Activated CD4-positive, alpha-beta memory T cell treated with anti-CD3 and anti-CD28 coated beads for 36 hours (primary cell): ENCODE results near the gene PASK. TPM values are rescaled to one million over a fixed set of nuclear protein-coding genes. Genes with fewer than 3 reads are reported as not detected.
"Not testable (repeated sequence)": the region's sequence is repeated elsewhere in the genome, so short reads cannot be mapped to it uniquely, and the experiment has no call there.

ENCODE experiments used
- CTCF ChIA-PET: fragments of 350-600 bp; sonication (Branson Sonifier 250); formaldehyde crosslinking; loops from one replicate; lab custom pipeline; 2021; ENCODE audit warnings: antibody characterized with exemption, inconsistent platforms; lab: Charles Lee
- POLR2A ChIA-PET: fragments of 350-600 bp; sonication (Branson Sonifier 250); formaldehyde crosslinking; loops from one replicate; lab custom pipeline; 2021; ENCODE audit warnings: antibody characterized with exemption; lab: Charles Lee
- DNase-seq: peaks from one replicate; pipeline ENCODE4 v3.0.0-alpha.2; 2020
- H3K27ac Mint-ChIP-seq: one replicate; pipeline ENCODE4 v1.8.0; 2021; ENCODE audit warnings: mixed read lengths
- H3K27me3 Mint-ChIP-seq: one replicate; pipeline ENCODE4 v1.8.0; 2021; ENCODE audit warnings: mixed read lengths
- H3K36me3 Mint-ChIP-seq: one replicate; pipeline ENCODE4 v1.8.0; 2021; ENCODE audit warnings: mixed read lengths
- H3K4me1 Mint-ChIP-seq: one replicate; pipeline ENCODE4 v1.8.0; 2021; ENCODE audit warnings: low read depth, mixed read lengths
- H3K4me3 Mint-ChIP-seq: one replicate; pipeline ENCODE4 v1.8.0; 2021; ENCODE audit warnings: mild to moderate bottlenecking, mixed read lengths
- H3K9me3 Mint-ChIP-seq: one replicate; pipeline ENCODE4 v1.8.0; 2021; ENCODE audit warnings: mixed read lengths
- intact Hi-C: fragments of 100-400 bp; cut with micrococcal nuclease; formaldehyde crosslinking; loops from one replicate; pipeline ENCODE4 v1.15.1; 2023
- total RNA-seq, 2 experiments: library from RNA; stranded (reverse); gene quantifications; one replicate each; pipeline ENCODE4 v1.2.3, GENCODE V29; 2021

PASK gene
- 100 to 1,000 TPM in 1 of 2 experiments, 10 to 100 TPM in 1; 86.1 to 100 TPM for total RNA-seq

DNA sequence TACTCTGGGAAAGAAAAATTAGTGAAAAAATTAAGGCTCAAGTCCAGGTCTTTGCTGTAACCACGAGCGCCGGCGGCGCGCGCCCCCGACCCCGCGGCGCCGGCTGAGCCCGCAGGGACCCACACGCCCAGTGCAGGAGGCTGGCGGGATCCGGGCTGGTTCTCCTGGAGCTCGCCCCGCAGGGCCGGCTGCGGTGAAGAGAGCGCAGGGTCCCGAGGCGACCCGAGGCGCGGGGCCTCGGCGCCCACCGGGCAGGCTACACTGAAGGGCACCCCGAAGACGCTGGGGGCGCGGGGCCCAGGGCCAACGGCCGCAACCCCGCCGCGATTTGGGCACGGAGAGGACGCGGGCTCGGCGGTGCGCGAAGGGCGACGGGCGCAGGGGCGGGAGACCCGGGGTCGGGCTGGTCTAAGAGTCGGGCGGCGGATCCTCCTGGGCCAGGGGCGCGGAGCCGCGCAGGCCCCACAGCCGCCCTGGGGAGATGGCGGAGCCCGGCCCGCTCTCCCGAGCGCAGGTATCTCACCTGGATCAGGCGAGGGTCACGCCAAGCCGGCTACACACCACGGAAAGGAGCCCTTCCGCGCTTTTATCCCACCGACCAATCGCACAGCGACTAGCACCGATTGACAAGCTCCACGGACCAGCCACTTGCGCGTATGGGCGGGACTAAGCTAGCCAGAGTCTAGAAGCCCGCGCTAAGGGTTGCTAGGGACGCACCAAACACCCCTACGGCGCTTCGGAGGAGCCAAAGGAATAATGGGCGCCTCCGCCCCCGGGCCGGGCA lies at the start of gene PASK:
Gene PASK (minus strand): TSS at position 582 of the 784 bp plus-strand sequence. CDS start 6,440 bp downstream, outside the sequence.
- Mint-ChIP-seq H3K9me3 (no peaks in the 10 kb centered on the region), H3K36me3 (peaks cover 9% of the 10 kb centered on the region)
- POLR2A ChIA-PET: interaction anchor here (0.7 to 4.4 kb wide), 12 partner anchors 11 to 588 kb away, joined by 3 to 28 read pairs (median 3); partner anchors contain the start of genes DUSP28 and MTERF4

DNA sequence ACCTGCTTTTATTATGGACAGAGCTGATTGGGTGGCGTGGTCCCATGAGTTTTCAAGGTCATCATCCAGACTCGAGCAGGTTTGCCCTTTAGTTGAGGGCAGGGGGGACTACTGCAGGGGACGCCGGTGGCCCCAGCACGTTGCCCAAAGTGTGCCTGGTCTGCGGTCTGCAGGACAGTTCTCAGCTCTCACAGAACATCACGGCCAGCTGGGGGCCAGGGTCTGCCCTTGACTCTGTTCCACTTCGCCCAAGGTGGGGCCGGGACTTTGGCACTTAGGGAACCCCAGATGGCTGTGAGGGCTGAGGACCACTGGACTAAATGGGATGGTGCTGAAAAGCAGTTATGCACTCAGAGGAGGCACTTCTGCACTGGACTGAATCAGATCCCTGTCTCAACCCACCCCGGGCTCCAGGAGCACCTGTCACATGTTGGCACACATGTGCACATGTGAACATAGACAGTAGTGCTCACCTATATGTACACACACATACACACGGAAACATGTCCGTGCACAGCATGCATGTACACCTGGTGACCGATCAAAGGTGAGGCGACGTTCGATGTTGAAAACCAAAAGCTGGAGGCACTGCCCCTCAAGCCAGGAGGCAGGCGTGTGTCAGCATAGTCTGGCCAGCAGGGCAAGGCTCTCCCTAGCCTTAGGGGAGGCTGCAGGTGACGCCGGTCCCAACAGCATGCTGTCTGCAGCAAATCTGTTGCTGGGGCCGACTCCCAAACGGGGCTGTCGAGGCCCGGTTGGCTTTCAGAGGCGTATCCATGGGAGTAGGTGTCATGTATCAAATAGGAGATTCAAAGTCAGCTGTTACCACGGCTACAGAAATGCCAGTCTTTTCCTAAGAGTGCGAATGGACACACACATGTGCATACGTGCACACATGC lies 49.4 kb upstream of the PASK start:
- no peak for DNase-seq
- intact Hi-C loops: no loop called here

More for the DNA sequence above, at the start of gene PASK:
- no peaks in the 10 kb centered on the region for H3K27me3 Mint-ChIP-seq
- intact Hi-C loops: loop anchor here (2.0 to 5.0 kb wide), 5 partner anchors 22 to 358 kb away; partner anchors contain the start of genes MTERF4 and STK25
- peak; percentile 97 for DNase-seq
- CTCF ChIA-PET: interaction anchor here (0.8 to 3.6 kb wide), 6 partner anchors 9 to 488 kb away, joined by 3 to 30 read pairs (median 4); partner anchors contain the start of gene ATG4B
- peak within 1 kb of the TSS; percentile 93 for H3K4me3 Mint-ChIP-seq
- H3K4me1 Mint-ChIP-seq: peaks cover 50% of the 10 kb centered on the region
- H3K27ac Mint-ChIP-seq: peak within 1 kb of the TSS; percentile 86

DNA sequence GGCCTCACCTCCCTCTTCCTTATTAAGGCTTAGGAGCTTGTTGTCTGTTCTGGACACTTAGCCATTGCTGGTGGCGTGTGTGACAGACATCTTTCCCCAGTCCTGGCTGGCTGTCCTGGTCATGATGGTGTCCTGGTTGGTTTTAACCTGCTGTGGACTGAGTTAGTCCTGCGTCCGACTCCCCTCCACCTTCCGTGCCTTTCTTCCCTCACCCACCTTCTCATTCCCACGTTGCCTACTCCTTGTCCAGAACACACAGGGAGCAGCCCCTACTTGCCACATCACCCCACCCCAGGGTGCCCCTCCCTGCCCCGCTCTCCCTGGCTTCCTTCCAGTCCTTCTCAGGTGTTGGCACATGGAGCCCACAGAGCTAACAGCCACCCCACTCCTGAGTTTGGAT lies 48.7 kb upstream of the PASK start:
- Mint-ChIP-seq H3K4me3 (no peak overlapping the region), H3K27me3 (no peaks in the 10 kb centered on the region), H3K36me3 (no peaks in the 10 kb centered on the region), H3K27ac (no peak overlapping the region), H3K4me1 (no peaks in the 10 kb centered on the region), H3K9me3 (no peaks in the 10 kb centered on the region)
- POLR2A ChIA-PET: no interaction called here
- intact Hi-C loops: no loop called here
- no peak for DNase-seq
- CTCF ChIA-PET: no interaction called here

More for the DNA sequence above, 49.4 kb upstream of the PASK start:
- ChIA-PET POLR2A (no interaction called here), CTCF (no interaction called here)
- Mint-ChIP-seq H3K4me1 (no peaks in the 10 kb centered on the region), H3K36me3 (no peaks in the 10 kb centered on the region), H3K27ac (no peak overlapping the region), H3K4me3 (no peak overlapping the region), H3K27me3 (no peaks in the 10 kb centered on the region), H3K9me3 (no peaks in the 10 kb centered on the region)

DNA sequence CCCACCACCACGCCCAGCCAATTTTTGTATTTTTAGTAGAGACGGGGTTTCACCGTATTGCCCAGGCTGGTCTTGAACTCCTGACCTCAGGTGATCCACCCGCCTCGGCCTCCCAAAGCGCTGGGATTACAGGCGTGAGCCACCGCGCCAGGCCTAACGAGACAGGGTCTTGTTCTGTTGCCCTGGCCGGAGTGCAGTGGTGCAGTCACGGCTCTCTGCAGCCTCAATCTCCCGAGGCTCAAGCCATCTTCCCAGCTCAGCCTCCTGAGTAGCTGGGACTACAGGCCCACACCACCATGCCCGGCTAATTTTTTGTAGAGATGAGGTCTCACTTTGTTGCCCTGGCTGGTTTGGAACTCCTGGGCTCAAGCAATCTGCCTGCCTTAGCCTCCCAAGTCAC lies 48.0 kb upstream of the PASK start:
- CTCF ChIA-PET: not testable (repeated sequence)

DNA sequence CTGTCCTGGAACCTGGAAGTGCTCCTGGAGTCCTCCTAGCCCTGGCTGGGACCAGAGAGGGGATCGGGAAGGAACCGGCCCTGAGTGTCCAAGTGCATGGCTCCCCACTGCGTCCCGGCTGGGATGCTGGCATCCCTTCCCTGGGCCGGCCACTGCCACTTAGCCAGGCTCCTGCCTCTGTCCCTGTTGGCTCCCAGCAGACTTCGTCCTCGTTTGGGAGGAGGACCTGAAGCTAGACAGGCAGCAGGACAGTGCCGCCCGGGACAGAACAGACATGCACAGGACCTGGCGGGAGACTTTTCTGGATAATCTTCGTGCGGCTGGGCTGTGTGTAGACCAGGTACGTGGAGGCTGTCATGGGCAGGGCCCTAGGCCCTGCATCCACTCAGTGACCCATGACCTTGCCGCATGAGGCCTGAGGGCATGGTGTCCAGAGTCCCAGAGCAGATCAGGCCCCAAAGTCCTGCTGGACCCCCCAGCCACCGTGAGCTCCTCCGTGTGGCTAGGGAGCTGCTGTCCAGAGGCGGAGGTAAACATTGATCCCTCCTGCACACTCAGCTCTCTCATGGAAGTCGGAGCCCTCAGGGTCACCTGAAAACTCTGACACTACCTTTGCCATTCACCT lies 46.3 kb upstream of the PASK start:
- Mint-ChIP-seq H3K27me3 (no peaks in the 10 kb centered on the region), H3K9me3 (no peaks in the 10 kb centered on the region), H3K27ac (no peak overlapping the region), H3K4me3 (no peak overlapping the region), H3K4me1 (no peaks in the 10 kb centered on the region), H3K36me3 (no peaks in the 10 kb centered on the region)
- DNase-seq: no peak
- ChIA-PET POLR2A (no interaction called here), CTCF (no interaction called here)
- intact Hi-C loops: no loop called here

More for the DNA sequence above, 48.0 kb upstream of the PASK start:
- H3K9me3 Mint-ChIP-seq, DNase-seq, H3K27me3 Mint-ChIP-seq, H3K27ac Mint-ChIP-seq, H3K4me1 Mint-ChIP-seq, POLR2A ChIA-PET, H3K4me3 Mint-ChIP-seq, H3K36me3 Mint-ChIP-seq, intact Hi-C loops: not testable (repeated sequence)

DNA sequence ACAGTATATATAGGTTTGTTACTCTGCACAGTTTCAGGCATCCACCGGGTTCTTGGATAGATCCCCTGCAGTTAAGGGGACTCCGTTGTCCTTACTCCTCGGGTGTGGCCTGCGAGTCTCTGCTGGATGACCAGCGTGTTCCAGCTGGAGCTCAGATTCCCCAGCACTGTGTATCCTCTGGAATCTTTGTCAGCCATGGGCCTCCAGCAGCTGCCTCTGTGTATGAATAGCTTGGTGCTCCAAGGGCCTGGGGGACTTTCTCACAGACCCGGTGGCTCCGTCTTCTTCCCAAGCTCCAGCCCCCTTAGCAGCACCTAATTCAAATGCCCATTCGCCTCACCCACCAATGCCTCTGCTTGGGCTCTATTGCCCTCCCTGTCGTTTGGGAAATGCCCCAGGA lies 45.5 kb upstream of the PASK start:
- H3K36me3 Mint-ChIP-seq: no peaks in the 10 kb centered on the region
- H3K4me1 Mint-ChIP-seq: no peaks in the 10 kb centered on the region
- ChIA-PET CTCF (no interaction called here), POLR2A (no interaction called here)
- H3K27ac Mint-ChIP-seq: no peak overlapping the region
- no peak overlapping the region for H3K4me3 Mint-ChIP-seq
- intact Hi-C loops: no loop called here
- DNase-seq: no peak
- H3K27me3 Mint-ChIP-seq: no peaks in the 10 kb centered on the region
- no peaks in the 10 kb centered on the region for H3K9me3 Mint-ChIP-seq

DNA sequence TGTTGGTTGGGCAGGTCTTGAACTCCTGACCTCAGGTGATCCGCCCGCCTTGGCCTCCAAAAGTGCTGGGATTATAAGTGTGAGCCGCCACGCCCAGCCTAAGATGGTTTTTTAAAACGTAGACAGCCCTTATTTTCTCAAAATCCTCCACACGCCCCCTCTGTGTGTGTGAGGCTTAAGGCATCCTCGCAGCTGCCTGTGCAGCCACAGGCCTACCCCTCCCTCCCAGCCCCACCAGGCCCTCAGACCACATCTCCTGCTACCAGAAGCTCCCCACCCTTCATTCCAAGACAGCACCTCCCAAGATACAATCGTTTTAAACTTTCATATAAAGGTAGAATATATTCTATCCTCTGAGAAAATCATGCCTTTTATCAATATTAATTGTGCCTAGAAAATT lies 44.0 kb upstream of the PASK start:
- Mint-ChIP-seq H3K36me3 (no peaks in the 10 kb centered on the region), H3K4me3 (no peak overlapping the region), H3K9me3 (no peaks in the 10 kb centered on the region), H3K27ac (no peak overlapping the region), H3K27me3 (no peaks in the 10 kb centered on the region), H3K4me1 (no peaks in the 10 kb centered on the region)
- ChIA-PET POLR2A (no interaction called here), CTCF (no interaction called here)
- no peak for DNase-seq
- intact Hi-C loops: no loop called here

DNA sequence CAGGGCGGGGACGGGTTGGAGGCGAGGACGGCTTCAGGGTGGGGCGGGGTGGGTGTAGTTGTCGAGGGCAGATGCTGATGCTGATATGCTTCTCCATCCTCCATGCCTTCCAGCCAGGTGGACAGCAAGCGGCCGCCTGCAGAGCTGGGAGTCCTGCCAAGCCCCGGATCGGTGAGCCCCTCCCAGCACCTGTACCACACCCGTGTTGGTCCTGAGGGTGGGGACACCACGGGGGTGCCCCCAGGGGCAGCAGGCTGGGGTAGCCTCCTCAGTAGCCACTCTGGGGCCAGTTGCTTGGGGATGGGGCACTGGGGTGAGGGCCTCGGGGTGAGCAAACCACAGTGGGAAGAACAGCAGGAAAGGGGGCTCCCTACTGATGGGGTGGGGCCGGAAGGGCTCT lies 41.8 kb upstream of the PASK start:
- H3K27ac Mint-ChIP-seq: no peak overlapping the region
- H3K4me3 Mint-ChIP-seq: no peak overlapping the region
- H3K27me3 Mint-ChIP-seq: no peaks in the 10 kb centered on the region
- H3K4me1 Mint-ChIP-seq: no peaks in the 10 kb centered on the region
- H3K9me3 Mint-ChIP-seq: no peaks in the 10 kb centered on the region
- no peak for DNase-seq
- POLR2A ChIA-PET: no interaction called here
- intact Hi-C loops: no loop called here
- CTCF ChIA-PET: no interaction called here
- H3K36me3 Mint-ChIP-seq: no peaks in the 10 kb centered on the region

DNA sequence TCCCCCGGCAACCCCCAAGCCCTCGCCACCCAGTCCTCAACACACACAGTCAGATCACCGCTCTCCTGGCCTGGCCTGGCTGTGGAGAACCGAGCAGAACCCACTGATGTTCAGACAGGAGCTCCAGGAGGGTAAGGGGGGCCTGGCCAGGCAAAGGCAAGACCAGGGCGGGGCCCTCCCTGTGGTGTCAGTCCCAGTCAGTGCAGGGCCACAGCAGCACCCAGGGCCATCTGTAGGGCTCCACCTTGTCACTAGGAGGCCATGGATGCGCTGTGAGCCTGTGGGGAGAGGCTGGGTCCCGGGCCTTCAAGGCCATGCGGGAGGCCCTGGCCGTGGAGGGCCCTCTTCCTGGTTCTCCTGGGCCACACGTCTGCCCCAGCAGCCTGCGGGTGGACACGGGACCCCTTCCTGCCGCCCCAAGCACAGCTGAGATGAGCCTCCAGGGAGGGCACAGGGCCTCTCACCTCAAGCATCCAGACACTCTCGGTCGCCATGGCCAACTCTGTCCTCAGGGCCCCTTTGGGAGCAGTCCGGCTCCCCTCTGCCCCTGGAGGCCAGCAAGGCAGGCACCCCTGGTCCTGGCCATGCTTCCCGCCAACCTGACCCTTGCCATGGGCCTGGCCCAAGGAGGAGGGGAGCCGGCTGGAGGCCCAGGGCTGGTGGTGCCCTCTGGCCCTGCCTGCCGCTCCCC lies 41.2 kb upstream of the PASK start:
- ChIA-PET POLR2A (no interaction called here), CTCF (no interaction called here)
- Mint-ChIP-seq H3K9me3 (no peaks in the 10 kb centered on the region), H3K27ac (no peak overlapping the region), H3K4me3 (no peak overlapping the region), H3K27me3 (no peaks in the 10 kb centered on the region), H3K36me3 (no peaks in the 10 kb centered on the region), H3K4me1 (no peaks in the 10 kb centered on the region)
- intact Hi-C loops: no loop called here
- no peak for DNase-seq

DNA sequence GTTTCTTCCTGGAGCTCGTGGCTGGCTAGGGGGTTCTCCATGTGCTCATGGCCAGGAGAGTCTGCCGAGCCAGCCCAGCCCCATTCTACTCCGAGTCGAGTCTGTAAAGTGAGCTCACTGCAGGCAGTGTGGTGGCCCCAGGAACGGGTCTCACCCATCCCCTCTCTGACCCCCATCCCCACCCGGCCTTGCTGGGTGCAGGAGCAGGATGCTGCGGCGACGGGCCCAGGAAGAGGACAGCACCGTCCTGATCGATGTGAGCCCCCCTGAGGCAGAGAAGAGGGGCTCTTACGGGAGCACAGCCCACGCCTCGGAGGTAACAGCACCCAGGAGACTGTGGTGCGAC lies 40.6 kb upstream of the PASK start:
- Mint-ChIP-seq H3K27me3 (no peaks in the 10 kb centered on the region), H3K4me1 (no peaks in the 10 kb centered on the region), H3K4me3 (no peak overlapping the region), H3K9me3 (no peaks in the 10 kb centered on the region), H3K27ac (no peak overlapping the region), H3K36me3 (no peaks in the 10 kb centered on the region)
- intact Hi-C loops: no loop called here
- ChIA-PET POLR2A (no interaction called here), CTCF (no interaction called here)
- DNase-seq: no peak

DNA sequence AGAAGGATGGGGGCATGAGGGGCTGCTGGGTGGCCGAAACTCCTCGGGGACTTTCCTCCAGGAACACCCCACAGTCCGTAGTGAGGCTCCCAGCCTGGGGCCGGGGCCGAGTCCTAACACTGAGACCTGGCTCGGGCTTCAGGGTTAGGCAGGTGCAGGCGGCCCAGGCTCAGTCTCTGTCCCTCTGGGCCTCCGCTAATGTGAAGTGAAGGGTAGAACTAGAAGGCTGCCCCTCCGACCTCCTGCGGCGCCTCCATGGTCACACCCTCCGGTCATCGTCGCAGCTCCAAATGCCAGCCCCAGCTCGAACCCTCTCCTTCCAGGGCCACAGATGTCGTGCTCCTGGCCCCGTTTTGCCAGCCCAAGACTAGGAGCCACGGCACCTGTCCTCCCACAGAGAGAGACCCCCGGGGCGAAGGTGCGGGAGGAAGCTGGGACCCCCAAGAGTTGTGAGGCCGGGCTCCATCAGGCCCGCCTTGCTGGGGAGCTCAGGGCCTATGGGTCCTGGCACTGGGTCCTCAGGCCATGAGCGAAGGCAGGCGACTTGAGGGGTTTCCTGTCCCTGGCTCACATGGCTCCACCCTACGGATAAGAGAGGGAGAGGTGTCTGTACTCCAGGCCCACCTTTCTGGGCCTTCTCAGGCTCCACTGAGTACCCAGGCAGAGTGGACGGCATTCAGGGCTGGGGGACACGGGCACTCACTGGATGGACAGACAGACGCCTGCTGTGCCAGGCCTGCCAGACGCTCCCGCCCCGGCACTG lies 40.0 kb upstream of the PASK start:
- no peak for DNase-seq
- H3K27me3 Mint-ChIP-seq: no peaks in the 10 kb centered on the region

More for the DNA sequence above, 40.0 kb upstream of the PASK start:
- POLR2A ChIA-PET: no interaction called here
- H3K9me3 Mint-ChIP-seq: no peaks in the 10 kb centered on the region
- intact Hi-C loops: no loop called here
- H3K36me3 Mint-ChIP-seq: no peaks in the 10 kb centered on the region
- H3K4me1 Mint-ChIP-seq: no peaks in the 10 kb centered on the region
- no peak overlapping the region for H3K4me3 Mint-ChIP-seq
- CTCF ChIA-PET: no interaction called here
- H3K27ac Mint-ChIP-seq: no peak overlapping the region
